NK-92 treated with Interleukin-12 subunit alpha and Interleukin-12 subunit beta, amount 100 ng/mL, for 24 hours (cell line): ENCODE measurements around the gene SDK1.
"Not testable (repeated sequence)": the region's sequence is repeated elsewhere in the genome, so short reads cannot be mapped to it uniquely, and the experiment has no call there.

Source experiments
- DNase-seq: peaks from one replicate; lab custom pipeline; 2025; lab: John Stamatoyannopoulos, UW

SDK1 gene

DNA sequence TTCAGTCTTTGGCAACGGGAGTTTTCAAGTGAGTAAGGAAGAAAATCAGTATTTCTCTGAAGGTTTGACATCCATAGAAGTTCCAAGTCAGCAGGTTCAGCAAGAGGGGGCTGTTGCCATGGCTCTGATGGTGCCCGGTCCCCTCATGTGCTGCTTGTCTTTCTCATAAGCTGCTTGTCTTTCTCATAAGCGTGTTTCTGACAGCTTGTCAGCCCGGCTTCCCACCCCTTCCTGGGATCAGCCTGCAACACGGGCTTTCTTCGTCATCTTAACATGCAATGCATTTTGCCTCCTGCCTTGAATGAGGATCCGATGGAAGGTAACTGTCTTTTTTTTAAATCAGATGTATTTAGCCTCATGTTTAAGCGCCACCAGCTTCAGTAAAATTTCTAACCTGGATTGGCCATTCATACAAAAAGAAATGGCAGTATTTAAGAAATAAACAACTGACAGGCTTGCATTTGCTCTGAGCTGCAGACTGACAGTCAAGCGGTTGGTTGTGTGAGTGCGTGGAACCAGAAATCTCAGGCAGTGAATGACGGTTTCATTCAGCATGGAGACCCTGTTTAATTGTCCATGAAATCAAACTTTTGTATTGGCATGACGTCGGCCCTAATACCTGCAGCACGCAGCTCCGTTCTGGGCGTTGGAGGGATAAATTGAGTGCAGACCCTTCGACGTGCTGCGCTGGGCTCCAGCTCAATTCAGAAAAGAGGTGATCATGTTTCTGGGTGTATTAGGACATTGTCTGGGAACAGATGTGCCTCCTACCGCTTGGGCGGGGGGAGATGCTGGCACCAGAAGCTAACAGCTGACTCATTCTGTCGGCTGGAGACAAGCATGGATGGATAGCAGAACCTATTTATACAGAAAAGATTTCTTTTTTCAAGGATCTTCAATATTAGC, 926.3 kb downstream of the SDK1 start:
- DNase-seq = no peak

DNA sequence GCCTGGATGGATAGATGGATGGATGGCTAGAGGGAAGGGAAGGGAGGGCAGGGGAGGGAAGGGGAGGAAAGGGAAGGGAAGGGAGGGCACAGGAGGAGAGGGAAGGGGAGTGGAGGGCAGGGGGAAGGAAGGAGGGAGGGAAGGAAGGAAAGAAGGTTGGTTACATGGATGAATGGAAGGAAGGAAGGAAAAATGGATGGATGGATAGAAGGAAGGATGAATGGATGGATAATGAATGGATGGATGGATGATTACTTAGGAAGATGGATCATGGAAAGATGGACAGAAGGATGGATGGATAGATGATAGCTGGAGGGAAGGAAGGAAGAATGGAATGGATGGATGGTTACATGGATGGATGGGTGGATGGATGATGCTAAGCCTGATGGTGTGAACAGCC, 929.3 kb downstream of the SDK1 start:
- DNase-seq = no peak

DNA sequence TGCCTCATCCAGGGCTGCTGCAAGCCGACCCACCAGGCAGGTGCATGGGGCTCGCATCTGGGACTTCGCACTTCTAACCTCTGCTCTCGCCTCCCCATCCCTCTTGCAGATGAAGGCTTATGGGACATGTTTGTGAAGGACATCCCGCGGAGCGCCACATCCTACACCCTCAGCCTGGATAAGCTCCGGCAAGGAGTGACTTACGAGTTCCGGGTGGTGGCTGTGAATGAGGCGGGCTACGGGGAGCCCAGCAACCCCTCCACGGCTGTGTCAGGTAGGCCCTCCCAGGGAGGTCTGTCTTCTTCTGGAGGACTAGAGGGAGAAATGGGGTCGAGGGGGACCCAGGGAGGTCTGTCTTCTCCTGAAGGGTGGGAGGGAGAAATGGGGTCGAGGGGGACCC, 932.1 kb downstream of the SDK1 start:
- no peak for DNase-seq

DNA sequence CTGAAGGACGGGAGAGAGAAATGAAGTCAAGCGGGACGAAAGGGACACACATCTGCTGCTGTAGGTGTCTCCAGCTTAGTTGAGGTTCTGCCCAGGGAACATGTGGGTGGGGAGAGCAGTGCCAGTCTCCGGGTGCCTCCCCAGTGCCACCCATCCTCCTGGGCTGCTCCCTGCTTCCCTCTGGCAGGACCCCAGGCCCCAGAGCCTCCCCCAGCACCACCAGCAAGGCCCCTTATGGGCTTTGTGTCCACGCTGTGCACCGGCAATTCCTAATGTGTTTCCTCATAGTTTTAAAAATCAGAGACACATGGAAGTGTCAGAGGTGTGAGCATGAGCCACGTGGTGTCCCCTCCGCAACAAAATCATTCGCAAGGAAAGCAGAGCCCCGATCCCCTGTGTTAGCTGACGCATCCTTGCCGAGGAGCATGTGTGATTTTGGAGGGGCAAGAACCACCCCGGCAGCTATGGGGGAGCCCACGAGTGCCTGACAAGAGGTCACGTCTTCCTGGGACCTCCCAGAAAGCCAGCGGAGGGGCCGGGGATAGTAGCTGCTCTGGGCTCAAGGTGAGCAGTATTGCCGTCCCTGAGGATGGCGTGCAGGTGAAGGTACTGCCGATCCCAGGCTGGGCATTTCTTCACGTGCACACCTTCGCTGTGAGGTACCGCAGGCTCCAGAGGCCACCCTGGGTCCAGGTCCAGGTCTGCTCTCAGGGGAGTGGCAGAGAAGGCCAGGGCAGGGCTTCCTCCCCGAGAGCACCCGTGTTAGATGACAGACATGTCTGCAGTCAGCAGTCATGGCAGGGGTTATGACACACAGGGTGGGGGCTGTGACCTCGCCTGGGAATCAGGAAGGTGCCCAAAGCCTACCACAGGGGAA, 932.8 kb downstream of the SDK1 start:
- DNase-seq = no peak

DNA sequence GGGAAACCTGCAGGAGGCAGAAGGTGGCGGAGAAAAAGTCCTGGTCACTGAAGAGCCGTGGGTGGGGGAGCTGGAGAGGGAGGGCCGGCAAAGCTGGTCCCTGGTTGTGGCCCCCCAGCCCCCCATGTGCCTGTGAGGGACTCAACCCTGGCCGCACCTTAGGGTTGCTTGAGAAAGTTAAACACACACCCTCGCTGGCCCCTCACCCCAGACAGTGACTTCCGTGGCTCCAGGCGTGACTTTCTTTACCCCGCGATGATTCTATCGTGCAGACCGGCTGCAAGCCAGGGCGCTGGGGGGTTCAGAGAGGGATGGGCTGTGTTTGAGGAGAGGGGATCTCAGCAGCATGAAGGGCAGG, 933.4 kb downstream of the SDK1 start:
- no peak for DNase-seq

DNA sequence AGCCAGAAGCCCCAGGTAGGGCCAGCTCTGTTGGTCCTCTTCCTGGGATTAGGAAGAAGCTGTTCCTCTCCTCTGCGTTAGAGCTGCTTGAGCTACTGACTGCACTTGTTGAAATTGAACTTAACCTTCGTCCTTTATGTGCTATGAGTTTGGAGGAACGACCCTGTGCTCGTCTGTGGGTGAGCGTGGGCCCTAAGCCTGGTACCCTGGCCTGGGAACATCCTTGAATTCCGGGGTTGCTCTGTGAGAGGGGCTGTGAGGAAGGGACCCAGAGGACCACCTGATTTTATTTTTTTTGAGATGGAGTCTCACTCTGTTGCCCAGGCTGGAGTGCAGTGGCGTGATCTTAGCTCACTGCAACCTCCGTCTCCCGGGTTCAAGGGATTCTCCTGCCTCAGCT, 933.8 kb downstream of the SDK1 start:
- no peak for DNase-seq

DNA sequence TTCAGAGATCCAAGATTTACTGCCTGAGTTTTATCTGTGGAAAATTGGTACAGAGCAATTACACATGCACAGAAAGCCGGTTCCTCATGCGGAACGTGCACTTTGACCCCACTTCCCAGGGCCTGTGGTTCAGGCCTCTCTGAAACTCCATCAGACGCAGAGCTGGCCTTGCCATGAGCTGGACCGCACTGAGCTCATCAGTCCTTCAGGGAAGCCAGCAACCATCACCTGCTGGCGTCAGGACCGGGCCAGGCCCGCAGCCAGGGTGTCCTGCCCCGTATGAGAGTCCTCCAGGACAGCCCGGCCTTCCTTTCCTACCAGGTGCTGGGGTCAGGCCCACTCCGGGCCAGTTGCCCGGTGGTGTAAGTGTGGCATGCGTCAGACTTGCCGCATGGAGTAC, 934.5 kb downstream of the SDK1 start:
- no peak for DNase-seq

DNA sequence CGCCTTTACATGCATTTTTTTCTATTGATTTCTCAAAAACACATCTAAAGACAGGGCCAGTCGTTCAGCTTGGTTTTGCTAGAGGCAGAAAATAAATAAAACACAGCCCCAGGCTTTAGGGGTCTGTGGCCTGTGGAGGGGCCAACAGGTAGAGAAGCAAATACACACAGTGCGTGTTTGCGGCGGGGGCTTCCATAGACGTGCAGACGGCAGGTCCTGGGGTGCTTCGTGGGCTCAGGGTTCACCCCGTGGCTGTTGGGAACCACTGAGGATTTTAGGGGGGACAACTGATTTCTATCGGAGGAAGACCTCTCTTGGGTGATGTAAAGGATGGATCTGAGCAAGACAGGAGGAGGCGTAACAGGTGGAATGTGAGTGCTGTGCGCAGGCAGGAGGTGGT, 935.3 kb downstream of the SDK1 start:
- no peak for DNase-seq

DNA sequence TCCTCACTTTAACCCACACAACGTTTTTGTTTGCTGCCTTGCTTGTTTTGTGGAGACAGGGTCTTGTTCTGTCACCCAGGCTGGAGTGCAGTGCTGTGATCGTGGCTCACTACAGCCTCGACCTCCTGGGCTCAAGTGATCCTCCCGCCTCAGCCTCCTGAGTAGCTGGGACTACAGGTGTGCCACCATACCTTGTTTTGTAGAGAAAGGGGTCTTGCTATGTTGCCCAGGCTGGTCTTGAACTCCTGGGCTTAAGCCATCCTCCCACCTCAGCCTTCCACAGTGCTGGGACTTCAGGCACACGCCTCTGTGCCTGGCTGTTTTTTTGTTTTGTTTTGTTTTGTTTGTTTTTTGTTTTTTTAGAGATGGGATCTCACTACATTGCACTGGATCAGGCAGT, 935.8 kb downstream of the SDK1 start:
- DNase-seq = not testable (repeated sequence)

DNA sequence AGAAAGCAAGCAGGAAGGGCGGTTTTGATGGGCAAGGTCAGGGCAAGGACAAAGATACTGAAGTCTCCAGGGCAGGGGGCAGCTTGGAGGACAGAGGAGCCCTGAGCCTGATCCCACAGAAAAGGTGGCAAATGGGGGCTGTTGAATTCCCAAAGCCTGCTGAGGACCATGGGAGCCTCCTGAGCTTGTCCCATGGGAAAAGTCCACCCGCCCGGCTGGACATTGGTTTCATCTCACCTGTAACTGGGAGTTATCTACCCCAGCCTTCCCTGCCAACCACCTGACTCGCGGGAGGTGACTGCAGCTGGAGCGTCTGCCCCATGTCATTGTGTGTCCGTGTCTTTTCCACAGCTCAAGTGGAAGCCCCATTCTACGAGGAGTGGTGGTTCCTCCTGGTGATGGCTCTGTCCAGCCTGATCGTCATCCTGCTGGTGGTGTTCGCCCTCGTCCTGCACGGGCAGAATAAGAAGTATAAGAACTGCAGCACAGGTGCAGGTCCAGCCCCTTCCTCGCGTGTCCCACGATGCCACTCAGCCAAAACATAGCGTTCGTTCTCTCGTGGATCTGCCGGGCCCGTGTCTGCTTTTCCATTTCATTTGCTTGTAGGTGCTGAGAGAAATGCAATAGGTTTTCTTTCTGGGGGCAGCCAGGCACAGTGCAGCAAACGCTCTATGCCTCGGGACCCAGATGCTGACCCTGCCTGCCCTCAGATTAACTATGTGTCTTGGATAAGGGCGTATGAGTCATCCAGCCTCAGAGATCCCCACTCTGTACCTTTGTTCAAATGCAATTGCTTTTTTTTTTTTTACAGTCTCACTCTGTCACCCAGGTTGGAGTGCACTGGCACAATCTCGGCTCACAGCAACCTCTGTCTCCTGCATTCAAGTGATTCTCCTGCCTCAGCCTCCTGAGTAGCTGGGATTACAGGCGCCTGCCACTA, 936.5 kb downstream of the SDK1 start:
- no peak for DNase-seq

DNA sequence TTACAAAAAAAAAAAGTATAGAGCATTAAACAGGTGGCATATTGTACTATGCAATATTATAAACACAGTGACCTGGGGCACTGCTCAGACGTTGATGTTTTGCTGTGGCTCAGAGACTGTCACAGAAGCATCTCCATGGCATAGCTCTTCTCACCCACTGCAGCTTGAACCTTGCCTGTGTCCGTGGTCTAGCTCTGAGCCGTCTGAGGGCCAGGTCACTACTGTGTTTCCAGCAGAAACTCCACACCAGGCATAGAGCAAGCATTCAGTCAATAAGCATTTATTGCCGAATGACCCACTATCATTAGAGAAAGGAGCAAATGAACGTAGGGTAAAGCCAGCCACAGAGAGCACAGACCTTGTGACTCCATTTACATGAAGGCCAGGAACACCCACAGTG, 937.8 kb downstream of the SDK1 start:
- DNase-seq = no peak

DNA sequence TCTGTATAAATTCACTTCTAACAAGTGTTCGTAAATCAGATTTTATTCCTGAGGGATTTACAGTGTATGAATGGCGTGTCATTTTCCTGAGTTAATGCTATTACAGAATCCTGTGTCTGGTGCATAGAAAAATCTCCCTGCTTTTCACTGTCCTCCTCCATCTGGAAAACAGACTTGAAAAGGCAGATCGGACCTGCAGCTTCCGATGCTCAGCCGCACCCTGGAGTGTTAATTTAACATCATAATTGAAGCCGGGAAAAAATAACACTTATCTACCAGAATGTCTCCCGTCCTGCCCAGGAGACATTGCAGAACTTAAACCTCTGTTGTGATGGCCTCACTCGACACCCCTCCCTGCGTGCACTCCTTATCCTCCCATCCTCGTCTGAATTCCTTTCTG, 939.0 kb downstream of the SDK1 start:
- no peak for DNase-seq

DNA sequence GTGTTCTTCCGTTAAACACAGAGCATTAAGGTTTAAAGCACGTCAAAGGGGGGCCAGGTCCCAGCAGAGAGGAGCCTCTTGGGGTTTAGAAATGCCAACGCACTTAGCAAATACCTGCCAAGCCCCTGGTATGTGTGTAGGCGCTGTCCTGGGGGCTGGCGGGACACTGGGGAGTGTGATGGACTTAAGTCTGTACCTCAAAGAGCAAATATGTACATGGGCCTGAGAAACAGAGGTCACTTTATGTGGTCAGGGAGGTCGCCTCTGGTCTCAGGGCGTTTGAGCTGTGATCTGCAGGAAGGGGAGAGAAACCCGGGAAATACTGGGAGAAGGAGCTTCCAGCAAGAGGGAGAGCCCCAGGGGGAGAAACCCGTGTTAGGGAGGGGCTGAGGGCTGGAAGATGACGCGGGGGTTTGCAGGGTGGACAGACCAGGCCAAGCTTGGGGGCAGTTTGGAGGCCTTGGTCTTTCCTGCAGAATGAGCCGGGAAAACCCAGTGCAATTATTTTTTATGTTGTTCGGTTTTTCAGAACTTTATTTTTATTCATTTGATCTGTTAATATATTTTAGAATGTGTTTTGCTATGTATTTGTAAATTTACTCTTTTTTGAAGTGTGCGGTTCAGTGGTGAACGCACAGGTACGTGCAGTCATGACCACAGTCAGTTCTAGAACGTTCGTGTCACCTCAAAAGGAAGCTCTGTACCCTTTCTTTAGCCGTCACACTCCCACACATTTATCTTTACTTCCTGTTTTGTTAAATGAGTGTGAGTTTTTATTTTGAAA, 939.7 kb downstream of the SDK1 start:
- DNase-seq = no peak

DNA sequence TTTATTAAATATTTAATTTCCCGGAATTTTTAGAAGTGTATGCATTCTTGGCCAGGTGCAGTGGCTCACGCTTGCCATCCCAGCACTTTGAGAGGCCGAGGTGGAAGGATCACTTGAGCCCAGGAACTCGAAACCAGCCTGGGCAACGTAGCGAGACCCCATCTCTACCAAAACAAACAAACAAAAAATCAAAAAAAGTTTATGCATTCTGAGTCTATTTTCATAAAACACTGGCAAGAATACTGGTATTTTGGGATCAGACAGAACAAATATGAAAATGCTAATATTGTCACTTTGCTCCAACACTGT, 940.2 kb downstream of the SDK1 start:
- no peak for DNase-seq

DNA sequence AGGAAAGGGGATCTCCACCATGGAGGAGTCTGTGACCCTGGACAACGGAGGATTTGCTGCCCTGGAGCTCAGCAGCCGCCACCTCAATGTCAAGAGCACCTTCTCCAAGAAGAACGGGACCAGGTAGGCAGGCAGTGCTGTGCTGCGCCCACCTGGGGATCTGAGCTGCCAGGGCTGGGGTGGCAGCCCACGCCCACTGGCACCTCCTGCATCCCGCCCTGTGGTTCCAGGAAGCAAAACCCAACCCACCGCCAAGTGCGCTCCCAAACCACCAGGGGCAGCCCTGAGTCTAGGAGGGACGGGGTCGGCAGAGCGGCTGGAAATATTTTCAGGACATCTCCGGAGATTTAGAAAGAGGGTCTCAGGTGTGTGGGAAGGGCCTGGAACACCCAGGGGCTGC, 940.7 kb downstream of the SDK1 start:
- no peak for DNase-seq

DNA sequence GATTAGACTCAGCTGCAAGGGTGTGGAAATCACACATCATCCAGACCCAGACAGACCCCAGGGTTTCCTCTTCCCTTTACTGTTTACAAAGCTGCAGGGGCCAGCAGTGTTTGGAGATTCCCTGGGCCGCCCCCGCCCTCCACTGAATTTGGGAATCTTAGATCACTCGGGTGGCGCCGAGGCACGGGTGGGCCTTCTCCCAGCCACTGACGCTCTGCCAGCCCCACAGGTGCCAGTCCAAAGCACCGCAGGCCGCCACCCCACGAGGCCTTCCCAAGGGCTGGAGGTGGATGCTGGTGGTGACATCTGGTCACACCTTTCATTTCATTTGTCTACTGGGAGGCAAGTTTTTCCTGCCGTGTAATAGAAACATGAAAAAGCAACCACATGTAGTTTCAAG, 941.7 kb downstream of the SDK1 start:
- DNase-seq = no peak

DNA sequence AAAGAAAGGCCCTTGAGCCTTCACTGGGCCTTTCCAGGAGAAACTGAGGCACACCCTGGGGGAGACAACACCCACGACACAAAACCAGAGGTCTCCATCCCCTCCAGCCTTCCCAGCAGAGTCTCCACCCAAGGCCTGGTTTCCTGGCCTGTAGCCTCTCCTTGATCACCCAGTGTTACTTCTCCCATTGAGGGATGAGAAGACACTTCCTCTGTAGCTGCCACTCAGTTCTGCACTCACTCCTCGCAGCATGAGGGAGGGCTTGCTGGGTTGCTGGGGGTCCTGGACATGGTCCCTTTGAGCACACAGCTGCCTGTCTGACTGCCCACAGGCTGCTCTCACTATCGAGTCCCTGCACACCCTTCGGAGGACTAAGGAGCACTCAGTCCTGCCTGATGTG, 943.0 kb downstream of the SDK1 start:
- DNase-seq = no peak

DNA sequence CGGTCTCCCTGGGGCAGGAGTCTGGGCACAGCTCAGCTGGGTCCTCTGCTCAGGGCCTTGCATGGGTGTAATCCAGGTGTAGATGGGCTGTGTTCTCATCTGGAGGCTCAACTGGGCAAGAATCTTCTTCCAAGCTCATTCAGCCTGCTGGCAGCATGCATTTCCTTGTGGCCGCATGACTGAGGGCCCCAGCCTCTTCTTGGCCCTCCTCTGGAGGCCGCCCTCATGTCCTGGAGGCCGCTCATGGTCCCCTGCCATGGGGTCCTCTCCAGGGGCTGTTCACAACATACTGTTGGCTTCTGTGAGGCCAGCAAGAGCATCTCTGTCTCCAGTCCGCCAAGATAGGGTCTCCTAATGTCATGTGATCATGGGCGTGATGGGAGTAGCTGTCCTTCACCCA, 943.6 kb downstream of the SDK1 start:
- no peak for DNase-seq

DNA sequence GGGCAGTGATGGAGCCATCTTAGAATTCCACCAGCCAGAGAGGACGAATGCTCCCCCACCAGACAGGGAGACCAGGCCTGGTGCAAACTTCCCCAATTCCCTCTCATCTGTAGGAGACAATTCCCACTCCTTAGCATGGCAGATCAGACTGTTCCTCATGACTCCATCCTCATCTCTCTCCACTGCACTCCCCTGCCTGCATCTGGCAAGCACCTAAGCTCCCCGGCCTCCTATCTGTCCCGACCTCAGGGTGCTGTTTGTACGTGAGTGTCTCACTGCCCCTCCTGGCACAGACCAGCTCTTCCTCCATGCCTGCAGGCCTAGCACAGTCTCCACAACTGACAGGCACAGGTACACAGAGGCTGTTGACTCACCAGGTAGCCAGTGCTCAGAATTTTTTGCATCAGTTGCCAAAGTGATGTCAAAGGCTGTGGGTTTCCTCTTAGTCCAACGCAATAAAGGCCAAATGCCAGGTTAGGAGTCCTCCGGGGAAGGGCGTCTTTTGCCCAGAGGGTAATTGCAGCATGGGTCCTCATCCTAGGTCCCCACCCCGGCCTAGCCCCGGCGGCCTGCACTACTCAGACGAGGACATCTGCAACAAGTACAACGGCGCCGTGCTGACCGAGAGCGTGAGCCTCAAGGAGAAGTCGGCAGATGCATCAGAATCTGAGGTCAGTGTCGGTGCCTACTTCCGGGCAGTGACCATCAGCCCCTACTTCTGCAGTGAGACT, 944.2 kb downstream of the SDK1 start:
- DNase-seq = no peak

DNA sequence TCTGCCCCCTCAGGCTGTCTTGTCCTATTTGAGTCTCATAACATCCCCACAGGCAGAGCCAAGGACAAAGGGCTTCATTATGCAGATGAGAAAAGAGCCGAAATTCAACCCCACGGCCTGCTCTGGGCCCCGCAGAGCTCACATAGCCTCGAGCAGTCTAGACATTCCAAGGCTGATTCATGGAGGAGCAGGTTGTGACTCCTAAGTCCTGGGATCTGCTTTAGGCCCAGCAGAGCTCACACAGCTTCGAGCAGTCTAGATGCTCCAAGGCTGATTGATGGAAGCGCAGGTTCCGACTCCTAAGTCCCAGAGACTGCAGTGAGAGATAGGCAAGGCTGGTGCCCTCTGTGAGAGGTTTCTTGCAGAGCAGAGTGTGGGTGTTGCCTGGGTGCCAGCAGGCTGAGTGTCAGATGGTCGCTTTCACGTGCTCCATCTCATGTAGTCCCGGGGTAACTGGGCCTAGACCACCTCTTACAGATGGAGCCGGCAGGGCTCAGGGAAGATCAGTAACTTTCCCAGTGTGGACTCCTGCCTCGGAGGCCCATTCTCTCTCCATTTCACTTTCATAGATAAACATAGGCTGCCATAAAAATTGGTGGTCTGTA, 944.9 kb downstream of the SDK1 start:
- no peak for DNase-seq
